GM20431 (cell line): ENCODE data around the gene MTMR3.
"Not testable (repeated sequence)": the region's sequence is repeated elsewhere in the genome, so short reads cannot be mapped to it uniquely, and the experiment has no call there.

ENCODE experiments used
- in situ Hi-C: fragments of 300-500 bp; cut with MseI, MboI; formaldehyde crosslinking; loops from one replicate; pipeline ENCODE4 v1.15.0; 2020; ENCODE audit warnings: low sequenced_read_pairs; ENCODE audit not compliant: unreplicated experiment

MTMR3 gene

GRCh38 chr22:29951791-29952413 is 68.9 kb downstream of the MTMR3 start:
- in situ Hi-C loops, result no loop called here

GRCh38 chr22:29954203-29954855 is 71.4 kb downstream of the MTMR3 start:
- in situ Hi-C loops, result no loop called here

GRCh38 chr22:29956680-29957079 is 73.7 kb downstream of the MTMR3 start:
- in situ Hi-C loops, result no loop called here

- in situ Hi-C loops, result no loop called here
Observed at GRCh38 chr22:29958170-29958569, 75.2 kb downstream of the MTMR3 start.

GRCh38 chr22:29964776-29965175 is 81.8 kb downstream of the MTMR3 start:
- in situ Hi-C loops, result no loop called here

- in situ Hi-C loops, result no loop called here
Observed at GRCh38 chr22:29967461-29967860, 84.5 kb downstream of the MTMR3 start.

GRCh38 chr22:29971607-29972006 is 88.6 kb downstream of the MTMR3 start:
- in situ Hi-C loops, result no loop called here

- in situ Hi-C loops, result no loop called here
Observed at GRCh38 chr22:29972121-29972520, 89.1 kb downstream of the MTMR3 start.

- in situ Hi-C loops, result no loop called here
Observed at GRCh38 chr22:29973269-29973668, 90.3 kb downstream of the MTMR3 start.

GRCh38 chr22:29973680-29974079 is 90.7 kb downstream of the MTMR3 start:
- in situ Hi-C loops, result not testable (repeated sequence)

- in situ Hi-C loops, result no loop called here
Observed at GRCh38 chr22:29975494-29975893, 92.5 kb downstream of the MTMR3 start.

GRCh38 chr22:29977107-29977506 is 94.1 kb downstream of the MTMR3 start:
- in situ Hi-C loops, result no loop called here

- in situ Hi-C loops, result no loop called here
Observed at GRCh38 chr22:29979777-29980321, 96.9 kb downstream of the MTMR3 start.

- in situ Hi-C loops, result no loop called here
Observed at GRCh38 chr22:29983296-29983917, 100.4 kb downstream of the MTMR3 start.

- in situ Hi-C loops, result no loop called here
Observed at GRCh38 chr22:29985912-29986311, 102.9 kb downstream of the MTMR3 start.

- in situ Hi-C loops, result no loop called here
Observed at GRCh38 chr22:29987137-29987536, 104.2 kb downstream of the MTMR3 start.

GRCh38 chr22:29988719-29989118 is 105.7 kb downstream of the MTMR3 start:
- in situ Hi-C loops, result no loop called here

- in situ Hi-C loops, result no loop called here
Observed at GRCh38 chr22:29989446-29989845, 106.5 kb downstream of the MTMR3 start.

GRCh38 chr22:29992341-29993275 is 109.6 kb downstream of the MTMR3 start:
- in situ Hi-C loops, result no loop called here

- in situ Hi-C loops, result no loop called here
Observed at GRCh38 chr22:29994027-29994715, 111.2 kb downstream of the MTMR3 start.
